Right forelimb (tissue), 1 donor: ENCODE measurements around the gene CA12.
"Not testable (repeated sequence)": the region's sequence is repeated elsewhere in the genome, so short reads cannot be mapped to it uniquely, and the experiment has no call there.

Experiments used
- DNase-seq: peaks from one replicate; pipeline ENCODE4 v3.0.0-alpha.2; 2018

Gene CA12

GRCh38 chr15:63334821-63335220, 46.8 kb downstream of the CA12 start:
- no peak for DNase-seq

- no peak for DNase-seq
Observed at GRCh38 chr15:63332367-63333124, 49.1 kb downstream of the CA12 start.

DNA sequence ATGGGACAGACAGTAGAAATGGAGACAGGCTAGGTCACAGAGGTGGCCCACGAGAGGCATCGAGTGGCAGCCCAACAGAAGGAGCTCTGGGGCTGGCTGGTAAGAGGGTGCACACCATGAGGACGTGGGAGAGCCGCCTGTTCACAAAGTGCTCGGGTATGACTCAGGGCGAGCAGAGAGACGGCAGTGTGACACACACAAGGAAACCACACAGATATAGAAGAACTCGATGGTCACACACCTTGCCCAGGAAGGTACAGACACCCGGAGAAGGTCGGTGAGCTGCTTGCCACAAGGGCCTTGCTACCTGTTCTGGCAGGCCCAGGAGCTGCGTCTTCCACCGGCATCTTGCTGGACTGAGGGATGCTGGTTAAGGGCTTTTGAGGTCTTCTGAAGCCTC, 50.2 kb downstream of the CA12 start:
- DNase-seq, result no peak

- no peak for DNase-seq
Observed at GRCh38 chr15:63330926-63331325, 50.7 kb downstream of the CA12 start.

DNA sequence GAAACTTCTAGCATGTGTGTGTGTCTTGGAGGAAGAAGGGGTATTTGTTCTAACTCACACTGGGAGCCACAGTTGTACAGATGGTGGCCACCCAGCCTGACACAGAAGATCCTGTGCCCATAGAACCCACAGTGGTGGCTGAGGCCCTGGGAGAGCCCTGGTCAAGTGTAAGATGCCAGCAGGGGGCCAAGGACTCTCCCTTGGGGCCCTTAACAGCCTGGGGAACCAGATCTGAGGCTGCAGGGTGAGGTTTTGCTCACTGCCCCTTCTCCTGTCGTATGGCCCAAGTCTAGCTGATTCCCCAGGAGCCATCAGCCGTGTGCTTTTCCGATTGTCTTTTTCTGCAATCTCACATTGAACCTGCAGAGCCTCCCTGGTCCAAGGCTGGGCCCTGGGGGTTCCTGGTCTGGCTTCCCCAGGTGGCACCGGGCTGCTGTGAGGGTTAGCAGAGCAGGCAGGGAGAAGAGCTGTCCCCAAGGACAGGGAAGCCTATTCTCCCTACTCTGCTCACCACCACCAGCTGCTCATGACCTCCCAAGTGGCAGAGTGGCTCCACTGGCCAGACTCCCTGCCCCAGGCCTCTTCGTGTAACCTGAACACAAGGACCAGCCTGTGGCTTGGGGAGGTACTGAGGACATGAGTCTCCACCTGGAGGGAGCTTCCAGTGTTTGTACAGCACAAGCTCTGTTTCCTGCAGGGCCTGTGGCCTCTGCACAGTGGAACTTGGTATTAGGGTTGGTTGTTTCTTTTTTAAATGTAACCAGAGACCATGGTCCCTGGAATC, 51.9 kb downstream of the CA12 start:
- DNase-seq, result no peak

GRCh38 chr15:63327648-63328421, 53.8 kb downstream of the CA12 start:
- no peak for DNase-seq

DNA sequence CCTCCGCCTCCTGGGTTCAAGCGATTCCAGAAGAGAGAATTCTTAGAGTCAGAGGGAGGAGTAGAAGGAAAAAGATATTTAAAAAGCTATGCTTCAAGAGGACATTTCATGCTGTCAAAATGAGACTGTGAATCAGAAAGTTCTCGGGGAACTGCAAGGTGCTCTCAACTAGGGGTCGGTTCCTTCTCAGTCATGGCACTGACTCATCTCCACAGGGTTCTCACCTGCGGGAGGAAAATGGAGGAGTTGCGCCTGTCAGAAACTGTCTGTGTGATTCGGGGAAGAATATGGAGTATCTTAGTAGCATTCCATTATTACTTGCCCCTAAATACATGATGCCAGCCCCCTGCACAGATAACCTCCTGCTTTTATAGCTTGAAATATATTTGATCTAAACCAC, 56.9 kb downstream of the CA12 start:
- no peak for DNase-seq

GRCh38 chr15:63323798-63324563, 57.7 kb downstream of the CA12 start:
- DNase-seq, result no peak

DNA sequence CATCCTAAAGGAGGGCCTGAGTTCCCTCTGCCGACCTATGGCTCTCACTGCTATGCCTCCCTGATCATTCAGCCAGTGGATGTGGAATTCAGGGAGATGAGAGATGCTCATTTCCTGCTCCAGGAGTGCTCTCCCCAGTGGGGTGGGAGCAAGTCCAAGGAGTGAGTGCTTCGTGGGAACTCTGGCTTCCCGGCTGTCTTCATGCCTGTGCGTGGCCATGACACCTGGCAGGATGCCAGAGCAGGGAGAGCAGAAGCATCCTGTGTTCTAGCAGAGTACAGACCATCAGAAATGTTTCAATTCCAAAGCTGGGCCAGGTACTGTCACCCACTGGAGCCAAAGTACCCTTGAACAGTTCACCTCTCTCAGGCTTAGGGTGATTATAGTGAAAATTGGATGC, 59.1 kb downstream of the CA12 start:
- no peak for DNase-seq

- no peak for DNase-seq
Observed at GRCh38 chr15:63321462-63321861, 60.2 kb downstream of the CA12 start.

DNA sequence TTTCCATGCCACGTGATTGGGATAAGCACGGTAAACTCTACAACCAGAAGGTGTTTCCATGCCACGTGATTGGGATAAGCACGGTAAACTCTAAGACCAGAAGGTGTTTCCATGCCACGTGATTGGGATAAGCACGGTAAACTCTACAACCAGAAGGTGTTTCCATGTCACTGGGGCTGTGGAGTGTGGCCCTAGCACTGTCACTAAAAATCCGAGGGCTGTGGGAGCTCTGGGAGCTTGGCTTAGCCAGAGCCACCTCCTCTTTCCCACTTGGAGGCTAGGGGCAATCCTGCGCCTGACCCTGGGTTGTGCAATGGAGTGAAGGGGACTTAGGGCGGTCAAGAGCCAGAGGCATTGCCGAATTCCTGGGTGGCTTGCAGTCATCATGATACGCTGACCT, 60.7 kb downstream of the CA12 start:
- not testable (repeated sequence) for DNase-seq

GRCh38 chr15:63320446-63320845, 61.2 kb downstream of the CA12 start:
- not testable (repeated sequence) for DNase-seq

GRCh38 chr15:63319065-63319464, 62.6 kb downstream of the CA12 start:
- DNase-seq, result no peak

DNA sequence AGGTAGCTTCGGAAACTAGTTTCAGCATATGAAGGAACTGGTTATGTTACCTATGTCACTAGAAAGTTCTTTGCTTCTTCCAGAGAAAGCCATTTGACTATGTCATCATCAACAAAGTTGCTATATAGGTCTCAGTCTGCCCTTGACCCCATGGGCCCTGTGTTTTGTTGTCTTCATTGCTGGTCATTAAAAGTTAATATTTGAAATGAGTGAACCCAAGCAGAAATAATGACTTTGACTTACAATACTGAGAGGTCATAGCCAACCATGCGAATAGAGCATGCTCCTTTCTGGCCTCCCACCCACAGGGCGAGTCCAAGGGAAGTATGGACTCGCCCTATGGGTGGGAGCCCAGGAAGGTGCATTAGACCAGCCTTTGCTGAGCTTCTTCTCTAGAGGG, 63.3 kb downstream of the CA12 start:
- no peak for DNase-seq

GRCh38 chr15:63314409-63314808, 67.2 kb downstream of the CA12 start:
- DNase-seq, result no peak

DNA sequence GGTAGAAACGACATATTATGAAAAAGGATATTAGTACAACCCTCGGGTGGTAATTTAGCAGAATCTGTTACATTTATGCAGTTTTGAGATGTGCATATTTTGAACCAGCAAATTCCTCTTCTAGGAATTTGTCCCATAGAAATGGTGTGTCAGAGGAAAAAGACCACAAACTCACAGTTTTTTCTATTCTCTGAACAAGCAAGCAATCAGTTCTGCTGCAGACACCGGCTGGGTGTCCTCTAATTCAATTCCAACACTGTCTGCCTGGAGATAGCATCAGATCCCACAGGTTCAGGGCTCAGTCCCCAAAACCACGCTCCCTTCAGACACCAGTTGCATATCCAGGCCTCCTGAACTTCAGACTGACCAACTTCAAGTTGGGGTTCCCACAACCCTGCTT, 67.8 kb downstream of the CA12 start:
- DNase-seq, result no peak

DNA sequence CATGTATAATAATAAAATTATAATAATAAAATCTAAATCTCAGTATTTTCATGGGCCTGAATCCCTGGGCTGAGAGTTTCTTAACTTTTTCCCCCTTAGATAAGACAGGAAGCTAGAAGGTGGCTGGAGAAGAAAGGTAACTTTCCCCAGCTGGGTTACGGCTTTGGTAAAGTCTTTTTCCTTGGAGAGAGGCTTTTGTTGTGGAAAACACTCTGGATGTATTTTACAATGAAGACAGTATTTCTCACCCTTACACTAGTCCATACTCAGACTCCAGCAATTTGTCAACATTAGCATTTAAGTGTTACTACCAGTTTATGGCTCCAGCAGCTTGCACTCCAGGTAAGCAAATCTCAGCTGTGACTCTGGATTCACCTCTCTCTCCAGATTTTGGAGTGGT, 69.4 kb downstream of the CA12 start:
- DNase-seq, result no peak

- DNase-seq, result no peak
Observed at GRCh38 chr15:63310646-63311045, 71.0 kb downstream of the CA12 start.

- DNase-seq, result no peak
Observed at GRCh38 chr15:63308947-63309346, 72.7 kb downstream of the CA12 start.

DNA sequence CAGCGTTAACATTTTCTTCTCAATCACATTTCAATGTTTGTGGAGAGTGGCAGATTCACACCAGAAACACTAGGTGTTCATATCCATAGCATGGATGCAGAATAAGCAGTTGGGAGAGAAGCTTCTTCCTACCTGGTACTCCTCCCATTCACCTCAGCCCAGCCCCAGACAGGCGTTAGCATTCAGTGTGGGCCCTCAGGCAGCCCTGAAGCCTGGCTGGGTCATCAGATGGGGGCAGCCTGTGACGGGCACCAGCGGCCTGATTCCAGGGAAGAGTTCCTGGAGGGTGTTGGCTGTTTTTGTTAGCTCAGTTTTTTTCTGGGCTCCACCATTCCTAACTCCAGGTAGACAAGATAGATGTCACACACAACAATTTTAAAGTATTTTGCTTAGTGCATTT, 73.2 kb downstream of the CA12 start:
- DNase-seq, result no peak

- no peak for DNase-seq
Observed at GRCh38 chr15:63306492-63307073, 75.1 kb downstream of the CA12 start.

GRCh38 chr15:63305260-63305659, 76.4 kb downstream of the CA12 start:
- DNase-seq, result no peak

DNA sequence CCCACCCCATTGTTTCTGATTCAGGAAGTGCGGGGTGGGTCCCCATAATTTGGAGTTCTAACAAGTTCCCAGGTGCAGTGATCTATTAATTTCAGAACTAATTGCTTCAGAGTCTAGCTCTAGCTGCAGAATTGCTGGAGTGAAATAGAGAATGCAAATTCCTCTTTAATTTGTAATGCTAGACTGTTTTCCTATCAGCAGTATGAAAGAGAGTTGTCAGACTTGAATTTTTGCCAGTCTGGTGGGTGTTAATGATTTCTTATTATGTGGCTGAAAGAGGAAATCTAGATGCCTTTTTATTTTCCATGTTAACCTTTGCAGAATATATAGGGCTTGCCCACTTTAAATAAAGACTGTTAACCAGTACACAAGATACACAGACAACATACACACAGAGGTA, 80.6 kb downstream of the CA12 start:
- DNase-seq, result no peak
